Colon (tissue), 2 donors: ENCODE measurements around the gene EGFLAM.

Experiments used
- FAIRE-seq: peaks from 2 replicates; lab custom pipeline; 2012; peaks lifted over from hg19 to GRCh38; lab: Jason Lieb, UNC
- donor health status: control.
- donor health status: control.

The EGFLAM gene

GRCh38 chr5:38420246-38420645 lies 161.9 kb downstream of the EGFLAM start:
- FAIRE-seq, result no peak

- no peak for FAIRE-seq
These were observed 162.5 kb downstream of the EGFLAM start for GRCh38 chr5:38420691-38421390.

GRCh38 chr5:38422622-38423021 lies 164.3 kb downstream of the EGFLAM start:
- no peak for FAIRE-seq

- FAIRE-seq, result no peak
These were observed 165.2 kb downstream of the EGFLAM start for GRCh38 chr5:38423276-38424147.

GRCh38 chr5:38424148-38425060 lies 166.0 kb downstream of the EGFLAM start:
- no peak for FAIRE-seq

- no peak for FAIRE-seq
These were observed 168.1 kb downstream of the EGFLAM start for GRCh38 chr5:38426490-38426889.

GRCh38 chr5:38426986-38427950 lies 168.9 kb downstream of the EGFLAM start:
- no peak for FAIRE-seq

- FAIRE-seq, result no peak
These were observed 173.0 kb downstream of the EGFLAM start for GRCh38 chr5:38431242-38431853.

GRCh38 chr5:38433160-38433861 lies 175.0 kb downstream of the EGFLAM start:
- FAIRE-seq, result no peak

GRCh38 chr5:38434966-38435705 lies 176.8 kb downstream of the EGFLAM start:
- no peak for FAIRE-seq

- no peak for FAIRE-seq
These were observed 180.4 kb downstream of the EGFLAM start for GRCh38 chr5:38438757-38439156.

GRCh38 chr5:38441453-38442246 lies 183.3 kb downstream of the EGFLAM start:
- FAIRE-seq, result no peak

- peak; percentile 98 for FAIRE-seq
These were observed 183.9 kb downstream of the EGFLAM start for GRCh38 chr5:38442247-38442573.

- FAIRE-seq, result no peak
These were observed 185.0 kb downstream of the EGFLAM start for GRCh38 chr5:38443390-38443789.

GRCh38 chr5:38445374-38446028 lies 187.1 kb downstream of the EGFLAM start:
- no peak for FAIRE-seq

GRCh38 chr5:38446029-38446522 lies 187.7 kb downstream of the EGFLAM start:
- FAIRE-seq, result no peak

- FAIRE-seq, result no peak
These were observed 188.7 kb downstream of the EGFLAM start for GRCh38 chr5:38447056-38447455.

- no peak for FAIRE-seq
These were observed 189.4 kb downstream of the EGFLAM start for GRCh38 chr5:38447786-38448185.
